ENCODE data around the gene SAP30L.

- no peak for TF ChIP-seq POLR2AphosphoS5 (IDR thresholded peaks at IDR 0.05; ENCODE audit: low read depth, low read length)
- no peak for TF ChIP-seq CTCF (IDR thresholded peaks at IDR 0.05)
Observed at GRCh38 chr5:154493274-154493673, 47.5 kb downstream of the SAP30L start.
